Brain microvascular endothelial cell (primary cell): ENCODE data around the gene SMU1.
"Not testable (repeated sequence)": the region's sequence is repeated elsewhere in the genome, so short reads cannot be mapped to it uniquely, and the experiment has no call there.

Experiments used
- DNase-seq: peaks from one replicate; pipeline ENCODE4 v3.0.0-alpha.2; 2020
- H3K27ac ChIP-seq: fragments of 250-450 bp; sonication (Bioruptor Pico); 2 replicates; pipeline ENCODE4 v1.5.1; 2020; ENCODE audit warnings: mild to moderate bottlenecking, moderate library complexity
- H3K27me3 ChIP-seq: fragments of 250-450 bp; sonication (Bioruptor Pico); replicated peaks from 2 replicates; pipeline ENCODE4 v1.5.1; 2020; ENCODE audit warnings: mild to moderate bottlenecking
- H3K36me3 ChIP-seq: fragments of 250-450 bp; sonication (Bioruptor Pico); replicated peaks from 2 replicates; pipeline ENCODE4 v1.5.1; 2020; ENCODE audit warnings: mild to moderate bottlenecking
- H3K4me3 ChIP-seq: 2 replicates; pipeline ENCODE4 v1.5.1; 2011; ENCODE audit warnings: low read depth, mild to moderate bottlenecking, control low read depth, low read length, moderate library complexity
- in situ Hi-C: cut with HindIII; loops from 2 replicates; pipeline ENCODE4 v1.10.0; 2017; ENCODE audit warnings: low sequenced_read_pairs, low pct_ligation_motif_present
- TF ChIP-seq, protein P1 (sequence below): IDR thresholded peaks from 2 replicates; pipeline ENCODE4 v1.5.1; 2011; ENCODE audit warnings: low read depth, mild to moderate bottlenecking, moderate library complexity, low read length, control low read depth, inconsistent platforms; ENCODE audit errors: missing control alignments

Gene SMU1

DNA sequence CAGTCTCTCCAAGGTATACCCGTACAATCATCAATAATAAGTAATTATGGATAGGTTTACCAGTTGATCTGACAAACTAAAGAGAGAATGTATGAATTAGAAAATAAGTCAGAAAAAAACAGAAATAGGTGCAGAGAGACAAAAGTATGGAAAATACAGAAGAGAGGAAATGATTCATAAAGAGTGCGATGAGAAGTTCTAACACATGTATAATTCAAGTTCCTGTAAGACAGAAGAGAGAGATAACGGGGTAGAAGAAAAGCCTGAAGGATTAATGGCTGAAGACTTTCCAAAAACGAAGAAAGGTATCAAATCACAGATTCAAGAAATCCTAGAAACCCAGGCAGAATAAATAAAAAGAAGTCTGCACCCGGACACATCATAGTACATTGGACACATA is 16.2 kb upstream of the SMU1 start:
- Histone ChIP-seq H3K27ac (no peak overlapping the region), H3K27me3 (no peaks in the 10 kb centered on the region), H3K4me3 (no peak overlapping the region), H3K36me3 (no peaks in the 10 kb centered on the region)
- TF ChIP-seq, protein P1, sequence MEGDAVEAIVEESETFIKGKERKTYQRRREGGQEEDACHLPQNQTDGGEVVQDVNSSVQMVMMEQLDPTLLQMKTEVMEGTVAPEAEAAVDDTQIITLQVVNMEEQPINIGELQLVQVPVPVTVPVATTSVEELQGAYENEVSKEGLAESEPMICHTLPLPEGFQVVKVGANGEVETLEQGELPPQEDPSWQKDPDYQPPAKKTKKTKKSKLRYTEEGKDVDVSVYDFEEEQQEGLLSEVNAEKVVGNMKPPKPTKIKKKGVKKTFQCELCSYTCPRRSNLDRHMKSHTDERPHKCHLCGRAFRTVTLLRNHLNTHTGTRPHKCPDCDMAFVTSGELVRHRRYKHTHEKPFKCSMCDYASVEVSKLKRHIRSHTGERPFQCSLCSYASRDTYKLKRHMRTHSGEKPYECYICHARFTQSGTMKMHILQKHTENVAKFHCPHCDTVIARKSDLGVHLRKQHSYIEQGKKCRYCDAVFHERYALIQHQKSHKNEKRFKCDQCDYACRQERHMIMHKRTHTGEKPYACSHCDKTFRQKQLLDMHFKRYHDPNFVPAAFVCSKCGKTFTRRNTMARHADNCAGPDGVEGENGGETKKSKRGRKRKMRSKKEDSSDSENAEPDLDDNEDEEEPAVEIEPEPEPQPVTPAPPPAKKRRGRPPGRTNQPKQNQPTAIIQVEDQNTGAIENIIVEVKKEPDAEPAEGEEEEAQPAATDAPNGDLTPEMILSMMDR, result no peak
- in situ Hi-C loops, result no loop called here
- DNase-seq, result no peak

DNA sequence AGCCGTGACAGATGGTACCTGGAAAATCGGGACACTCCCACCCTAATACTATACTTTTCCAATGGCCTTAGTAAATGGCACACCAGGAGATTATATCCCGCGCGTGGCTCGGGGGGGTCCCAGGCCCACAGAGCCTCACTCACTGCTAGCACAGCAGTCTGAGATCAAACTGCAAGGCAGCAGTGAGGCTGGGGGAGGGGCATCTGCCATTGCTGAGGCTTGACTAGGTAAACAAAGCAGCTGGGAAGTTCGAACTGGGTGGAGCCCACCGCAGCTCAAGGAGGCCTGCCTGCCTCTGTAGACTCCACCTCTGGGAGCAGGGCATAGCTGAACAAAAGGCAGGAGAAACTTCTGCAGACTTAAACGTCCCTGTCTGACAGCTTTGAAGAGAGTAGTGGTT is 9.2 kb upstream of the SMU1 start:
- H3K4me3 ChIP-seq, DNase-seq, H3K36me3 ChIP-seq, in situ Hi-C loops, H3K27ac ChIP-seq, H3K27me3 ChIP-seq: not testable (repeated sequence)

DNA sequence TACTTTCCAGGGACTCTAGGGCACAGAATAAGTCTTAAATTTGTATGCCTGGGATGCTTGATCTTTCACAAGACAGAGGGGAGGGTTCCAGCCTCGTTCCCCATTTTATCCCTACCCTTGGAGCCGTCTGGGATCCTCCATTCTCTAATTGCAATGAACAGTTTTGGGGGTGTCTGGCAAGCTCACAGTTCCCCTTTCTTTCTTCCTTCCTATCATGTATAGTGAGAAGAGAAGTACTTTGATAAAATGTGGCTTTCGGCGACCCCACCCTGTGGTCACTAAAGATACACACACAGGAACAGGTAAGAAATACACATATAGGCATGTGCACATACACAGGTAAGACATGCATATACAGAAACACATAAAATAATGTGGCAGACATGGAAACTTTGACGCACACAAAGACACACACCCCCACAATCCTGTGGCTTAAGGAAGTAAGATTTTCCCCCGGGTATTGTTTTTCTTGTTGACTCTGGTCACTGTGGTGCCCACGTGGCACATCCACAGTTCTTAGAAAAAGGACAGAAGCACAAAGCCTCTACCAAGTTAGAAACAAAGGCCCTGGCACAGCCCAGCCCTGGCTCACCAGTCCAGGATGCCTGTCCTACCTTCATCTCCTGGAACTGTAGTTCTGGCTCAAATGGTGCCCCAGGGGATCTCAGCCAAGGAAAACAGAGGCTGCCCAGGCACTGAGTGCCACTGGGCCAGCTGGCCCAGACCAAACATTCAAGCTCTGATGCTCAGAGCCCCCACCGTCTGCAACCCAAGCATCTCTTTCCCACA is 6.3 kb upstream of the SMU1 start:
- TF ChIP-seq, protein P1, result no peak
- in situ Hi-C loops, result no loop called here
- Histone ChIP-seq H3K27me3 (no peaks in the 10 kb centered on the region), H3K4me3 (no peak overlapping the region), H3K27ac (no peak overlapping the region), H3K36me3 (no peaks in the 10 kb centered on the region)
- no peak for DNase-seq

DNA sequence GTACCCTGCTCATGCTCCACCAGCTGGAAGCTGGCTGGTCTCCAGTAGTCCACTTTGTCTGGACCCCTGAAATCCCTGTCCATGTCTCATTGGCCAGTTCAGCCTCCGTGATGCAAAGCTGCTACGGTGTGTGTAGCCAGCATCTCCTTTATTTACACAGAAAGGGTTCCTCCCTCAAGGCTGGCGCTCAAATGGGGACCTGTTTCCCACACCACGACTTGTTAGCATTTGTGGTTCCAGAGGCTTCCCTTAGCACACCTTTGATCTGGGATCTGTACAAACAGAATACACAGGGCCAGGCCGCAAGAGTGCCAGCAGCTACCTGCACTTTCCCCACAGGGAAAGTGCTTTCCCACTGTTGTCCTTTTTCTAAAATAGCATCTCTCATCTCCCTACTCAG is 5.7 kb upstream of the SMU1 start:
- Histone ChIP-seq H3K27ac (no peak overlapping the region), H3K27me3 (no peaks in the 10 kb centered on the region), H3K4me3 (no peak overlapping the region), H3K36me3 (no peaks in the 10 kb centered on the region)
- TF ChIP-seq, protein P1, result no peak
- in situ Hi-C loops, result no loop called here
- no peak for DNase-seq

DNA sequence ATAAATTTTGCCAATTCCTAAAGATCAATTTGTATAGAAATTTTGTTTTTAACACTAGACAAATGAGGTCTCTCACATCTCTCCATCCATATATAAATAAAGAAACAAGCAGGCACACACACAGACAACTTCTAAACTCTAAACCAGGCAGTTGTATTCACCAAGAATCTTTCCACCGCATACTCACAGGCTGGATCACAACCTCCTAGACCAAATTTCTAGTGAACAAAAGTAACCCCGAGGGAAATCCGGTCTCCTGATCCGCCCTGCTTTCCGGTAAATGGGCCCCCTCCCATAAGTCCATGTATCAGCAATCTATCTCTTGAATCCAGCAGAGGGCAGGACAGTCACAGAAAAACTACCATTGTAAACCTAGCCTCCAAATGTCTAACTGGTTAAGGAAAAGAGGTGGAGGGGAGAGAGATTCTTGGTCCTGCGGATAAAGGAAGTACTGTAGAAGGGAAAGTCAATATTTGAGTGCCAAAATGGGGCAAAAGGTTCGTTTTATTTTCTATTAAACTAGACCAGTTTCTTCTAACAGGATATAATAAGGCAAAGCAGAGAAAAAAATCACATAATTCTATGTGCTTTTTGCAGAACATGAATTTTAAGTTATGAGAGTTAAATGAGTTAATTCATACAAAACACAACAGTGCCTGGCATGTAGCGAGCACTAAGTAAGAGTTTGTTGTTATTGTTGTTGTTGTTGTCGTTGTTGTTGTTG is 4.8 kb upstream of the SMU1 start:
- peak overlapping the region; percentile 36 for H3K4me3 ChIP-seq
- no peaks in the 10 kb centered on the region for H3K36me3 ChIP-seq
- DNase-seq, result peak; percentile 80
- H3K27ac ChIP-seq, result no peak overlapping the region
- TF ChIP-seq, protein P1, result peak; percentile 76
- H3K27me3 ChIP-seq, result no peaks in the 10 kb centered on the region
- in situ Hi-C loops, result no loop called here

DNA sequence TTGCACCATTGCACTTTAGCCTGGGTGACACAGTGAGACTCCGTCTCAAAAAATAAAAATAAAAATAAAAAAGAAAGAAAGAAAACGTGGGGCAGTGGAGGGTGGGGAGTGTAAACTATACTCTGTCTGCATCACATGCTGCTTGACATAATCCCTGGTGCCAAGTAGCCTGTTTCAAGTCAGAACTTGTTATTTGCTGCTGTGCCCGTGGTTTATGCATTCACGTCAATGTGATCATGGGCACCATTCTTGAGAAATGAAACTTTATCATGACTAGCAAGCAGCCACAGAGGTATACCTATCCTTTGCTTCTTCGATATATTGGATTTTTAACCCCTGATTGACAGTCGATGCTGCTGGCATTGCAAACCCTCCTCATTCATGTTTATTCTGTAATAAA is 4.1 kb upstream of the SMU1 start:
- H3K27ac ChIP-seq, result no peak overlapping the region
- no peaks in the 10 kb centered on the region for H3K27me3 ChIP-seq
- H3K4me3 ChIP-seq, result no peak overlapping the region
- no peaks in the 10 kb centered on the region for H3K36me3 ChIP-seq
- TF ChIP-seq, protein P1, result no peak
- in situ Hi-C loops, result no loop called here
- no peak for DNase-seq
